GM12872 (cell line): Measurements from ENCODE around the gene RNF224.

Experiments
- CTCF ChIP-seq: IDR thresholded peaks from 3 replicates; pipeline ENCODE4 v1.5.1; 2011; ENCODE audit warnings: low read depth, mild to moderate bottlenecking, low read length, moderate library complexity; ENCODE audit not compliant: insufficient read depth

Gene RNF224

GRCh38 chr9:137200311-137201204, 26.7 kb upstream of the RNF224 start, which contains the start of gene TPRN:
TPRN (minus strand) TSS chr9:137200741; CDS start chr9:137200711, 30 bp downstream.
- TF ChIP-seq CTCF = no peak

- TF ChIP-seq CTCF = no peak
Observed at GRCh38 chr9:137201205-137201868, 26.0 kb upstream of the RNF224 start.

- no peak for TF ChIP-seq CTCF
Observed at GRCh38 chr9:137202966-137203365, 24.3 kb upstream of the RNF224 start.

- no peak for TF ChIP-seq CTCF
Observed at GRCh38 chr9:137204731-137205125, 22.6 kb upstream of the RNF224 start.

- no peak for TF ChIP-seq CTCF
Observed at GRCh38 chr9:137205126-137206069, 21.9 kb upstream of the RNF224 start, which contains the start of the genes NDOR1 and TMEM203. NDOR1 (plus strand) TSS chr9:137205700; CDS start chr9:137205778, 78 bp downstream. TMEM203 (minus strand) TSS chr9:137205648; CDS start chr9:137205414, 234 bp downstream.

GRCh38 chr9:137206602-137207001, 20.7 kb upstream of the RNF224 start:
- no peak for TF ChIP-seq CTCF
